SU-DHL-6 (cell line): Measurements from ENCODE around the gene DOK1.

Source experiments
- CTCF ChIP-seq: fragments of 200-600 bp; sonication (generic); IDR thresholded peaks from one replicate; pipeline ENCODE4 v1.5.1; 2017; ENCODE audit warnings: antibody characterized with exemption, mild to moderate bottlenecking, low read length, moderate library complexity; ENCODE audit not compliant: insufficient read depth, poor library complexity, severe bottlenecking
- EZH2phosphoT487 ChIP-seq: fragments of 200-600 bp; sonication (generic), shearing (Covaris generic); conservative IDR thresholded peaks from 2 replicates; pipeline ENCODE4 v1.6.1; 2018; ENCODE audit warnings: mild to moderate bottlenecking, antibody characterized with exemption, low read length, moderate library complexity, mixed read lengths

- TF ChIP-seq CTCF (no peak), EZH2phosphoT487 (no peak)
Measured at GRCh38 chr2:74550231-74550630, 4.3 kb upstream of the DOK1 start.
